ENCODE measurements around the gene UQCC2. TPM values are rescaled to one million over a fixed set of nuclear protein-coding genes. Genes with fewer than 3 reads are reported as not detected.

The UQCC2 gene
- total RNA-seq, 4 donors from 2014 or later: 4.6 to 19.6 (median 6.9) TPM

DNA sequence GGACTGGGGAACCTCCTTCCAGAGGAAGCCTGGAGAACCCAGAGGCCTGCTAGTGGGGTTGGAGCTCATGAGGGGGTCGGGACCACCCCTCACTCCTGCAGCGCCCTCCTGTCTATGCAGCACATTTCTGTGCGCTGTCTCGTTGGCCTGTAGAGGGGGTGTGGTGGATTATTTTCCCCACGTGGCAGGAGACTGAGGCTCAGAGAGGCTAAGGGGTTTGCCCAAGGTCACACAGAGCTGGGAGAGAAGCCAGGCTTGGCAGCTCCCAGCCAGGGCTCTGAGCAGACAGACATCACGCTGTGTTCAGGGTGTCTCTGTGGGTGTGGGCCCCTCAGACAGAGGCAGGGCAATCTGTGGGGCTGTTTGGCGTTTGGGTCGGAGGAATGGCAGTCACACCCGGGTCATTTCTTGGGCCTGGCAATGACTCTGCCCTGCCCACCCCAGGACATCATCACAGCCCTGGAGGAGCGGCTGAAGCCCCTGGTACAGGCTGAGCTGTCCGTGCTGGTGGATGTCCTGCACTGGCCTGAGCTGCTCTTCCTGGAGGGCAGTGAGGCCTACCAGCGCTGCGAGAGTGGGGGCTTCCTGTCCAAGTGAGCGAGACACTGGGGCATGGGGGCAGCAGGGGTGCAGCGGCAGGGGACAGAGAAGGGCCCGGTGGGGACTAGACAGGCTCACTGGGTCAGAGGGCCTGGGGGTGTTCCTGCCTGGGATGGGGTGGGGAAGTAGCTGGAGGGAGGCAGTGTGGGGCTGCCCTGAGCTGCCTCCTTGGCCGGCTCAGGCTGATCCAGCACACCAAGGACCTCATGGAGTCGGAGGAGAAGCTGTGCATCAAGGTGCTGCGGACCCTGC lies 27.7 kb downstream of the UQCC2 start:
- Histone ChIP-seq H3K27ac (no peak overlapping the region), H3K36me3 (peaks cover 0 to 97% (median 0%) of the 10 kb centered on the region in 3 donors), H3K4me1 (no peaks in the 10 kb centered on the region), H3K27me3 (no peaks in the 10 kb centered on the region), H3K9me3 (no peaks in the 10 kb centered on the region), H3K4me3 (no peak overlapping the region)
- no peak for DNase-seq
- no peak for TF ChIP-seq POLR2A (IDR thresholded peaks at IDR 0.05)
- TF ChIP-seq, protein P1, sequence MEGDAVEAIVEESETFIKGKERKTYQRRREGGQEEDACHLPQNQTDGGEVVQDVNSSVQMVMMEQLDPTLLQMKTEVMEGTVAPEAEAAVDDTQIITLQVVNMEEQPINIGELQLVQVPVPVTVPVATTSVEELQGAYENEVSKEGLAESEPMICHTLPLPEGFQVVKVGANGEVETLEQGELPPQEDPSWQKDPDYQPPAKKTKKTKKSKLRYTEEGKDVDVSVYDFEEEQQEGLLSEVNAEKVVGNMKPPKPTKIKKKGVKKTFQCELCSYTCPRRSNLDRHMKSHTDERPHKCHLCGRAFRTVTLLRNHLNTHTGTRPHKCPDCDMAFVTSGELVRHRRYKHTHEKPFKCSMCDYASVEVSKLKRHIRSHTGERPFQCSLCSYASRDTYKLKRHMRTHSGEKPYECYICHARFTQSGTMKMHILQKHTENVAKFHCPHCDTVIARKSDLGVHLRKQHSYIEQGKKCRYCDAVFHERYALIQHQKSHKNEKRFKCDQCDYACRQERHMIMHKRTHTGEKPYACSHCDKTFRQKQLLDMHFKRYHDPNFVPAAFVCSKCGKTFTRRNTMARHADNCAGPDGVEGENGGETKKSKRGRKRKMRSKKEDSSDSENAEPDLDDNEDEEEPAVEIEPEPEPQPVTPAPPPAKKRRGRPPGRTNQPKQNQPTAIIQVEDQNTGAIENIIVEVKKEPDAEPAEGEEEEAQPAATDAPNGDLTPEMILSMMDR (IDR thresholded peaks at IDR 0.05): no peak

DNA sequence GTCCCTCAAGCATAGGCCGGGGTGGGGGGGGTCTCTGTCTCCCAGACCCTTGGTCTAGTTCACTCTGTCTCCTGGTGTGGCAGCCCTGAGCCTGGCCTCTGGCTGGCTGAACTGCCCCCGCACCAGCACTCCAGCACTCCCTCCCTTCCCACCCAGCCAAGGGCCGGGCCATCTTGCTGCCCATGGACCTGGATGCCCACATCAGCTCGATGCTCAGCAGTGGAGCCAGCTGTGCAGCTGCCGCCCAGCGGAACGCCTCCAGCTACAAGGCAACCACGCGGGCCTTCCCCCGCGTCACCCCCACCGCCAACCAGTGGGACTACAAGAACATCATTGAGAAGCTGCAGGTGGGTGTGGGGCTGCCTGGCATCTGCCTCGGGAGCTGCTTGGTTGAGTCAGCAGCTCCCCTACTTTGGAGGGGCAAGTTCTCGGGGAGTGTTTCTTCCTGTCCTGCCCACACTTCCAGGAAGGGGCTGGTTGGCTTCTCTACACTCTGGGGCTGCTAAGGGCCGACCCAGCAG lies 28.4 kb downstream of the UQCC2 start:
- H3K36me3 ChIP-seq: peaks cover 0 to 97% (median 0%) of the 10 kb centered on the region in 3 donors

GRCh38 chr6:33682341-33682740 lies 29.2 kb downstream of the UQCC2 start:
- Histone ChIP-seq H3K27me3 (no peaks in the 10 kb centered on the region), H3K27ac (no peak overlapping the region), H3K36me3 (peaks cover 0 to 97% (median 0%) of the 10 kb centered on the region in 3 donors), H3K9me3 (no peaks in the 10 kb centered on the region), H3K4me3 (no peak overlapping the region), H3K4me1 (no peaks in the 10 kb centered on the region)
- TF ChIP-seq, protein P1 (IDR thresholded peaks at IDR 0.05): no peak
- TF ChIP-seq POLR2A (IDR thresholded peaks at IDR 0.05): no peak
- DNase-seq: no peak

More for the DNA sequence above, 28.4 kb downstream of the UQCC2 start:
- DNase-seq: no peak
- Histone ChIP-seq H3K9me3 (no peaks in the 10 kb centered on the region), H3K27ac (no peak overlapping the region), H3K27me3 (no peaks in the 10 kb centered on the region), H3K4me3 (no peak overlapping the region), H3K4me1 (no peaks in the 10 kb centered on the region)
- TF ChIP-seq POLR2A (IDR thresholded peaks at IDR 0.05): no peak
- TF ChIP-seq, protein P1 (IDR thresholded peaks at IDR 0.05): no peak

DNA sequence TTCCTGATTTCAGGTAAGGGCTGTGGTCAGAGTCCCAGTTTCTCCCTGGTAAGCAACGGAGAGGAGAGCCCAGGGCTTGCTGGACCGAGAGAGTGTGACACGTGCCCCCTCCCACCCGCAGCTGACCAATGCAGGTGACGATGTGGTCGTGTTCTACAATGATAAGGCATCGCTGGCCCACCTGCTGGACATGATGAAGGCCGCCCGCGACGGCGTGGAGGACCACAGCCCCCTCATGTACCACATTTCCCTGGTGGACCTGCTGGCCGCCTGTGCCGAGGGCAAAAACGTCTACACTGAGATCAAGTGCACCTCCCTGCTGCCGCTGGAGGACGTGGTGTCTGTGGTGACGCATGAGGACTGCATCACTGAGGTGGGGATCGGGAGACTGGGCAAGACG lies 31.7 kb downstream of the UQCC2 start:
- no peak overlapping the region for H3K4me3 ChIP-seq
- H3K36me3 ChIP-seq: peaks cover 0 to 97% (median 0%) of the 10 kb centered on the region in 3 donors
- H3K4me1 ChIP-seq: no peaks in the 10 kb centered on the region
- TF ChIP-seq POLR2A (IDR thresholded peaks at IDR 0.05): no peak
- TF ChIP-seq, protein P1 (IDR thresholded peaks at IDR 0.05): no peak
- no peak overlapping the region for H3K27ac ChIP-seq
- no peak for DNase-seq
- H3K9me3 ChIP-seq: no peaks in the 10 kb centered on the region
- no peaks in the 10 kb centered on the region for H3K27me3 ChIP-seq

- Histone ChIP-seq H3K4me3 (no peak overlapping the region), H3K27ac (no peak overlapping the region), H3K27me3 (no peaks in the 10 kb centered on the region), H3K4me1 (no peaks in the 10 kb centered on the region), H3K36me3 (peaks cover 0 to 97% (median 0%) of the 10 kb centered on the region in 3 donors), H3K9me3 (no peaks in the 10 kb centered on the region)
- no peak for DNase-seq
- TF ChIP-seq, protein P1 (IDR thresholded peaks at IDR 0.05): no peak
- TF ChIP-seq POLR2A (IDR thresholded peaks at IDR 0.05): no peak
Observed at GRCh38 chr6:33678932-33679490, 32.5 kb downstream of the UQCC2 start.
